ENCODE data around the gene CD55.

CD55 gene

GRCh38 chr1:207407655-207408260 lies 86.3 kb downstream of the CD55 start:
- TF ChIP-seq CTCF (IDR thresholded peaks at IDR 0.05; ENCODE audit: insufficient read depth, low read length) (no peak), SPI1 (IDR thresholded peaks at IDR 0.05; ENCODE audit: borderline replicate concordance, low read depth) (no peak), REST (IDR thresholded peaks at IDR 0.05; ENCODE audit: insufficient replicate concordance, low read depth) (no peak), POLR2AphosphoS5 (IDR thresholded peaks at IDR 0.05; ENCODE audit: low read depth) (no peak), GABPA (IDR thresholded peaks at IDR 0.05; ENCODE audit: low read depth) (no peak)
- Histone ChIP-seq H3K27ac (replicated peaks) (no peak overlapping the region), H3K27me3 (ENCODE audit: insufficient read depth, poor library complexity, severe bottlenecking) (no peaks in the 10 kb centered on the region), H3K4me3 (replicated peaks; ENCODE audit: insufficient read depth, low read length) (no peak overlapping the region)
- DNase-seq (ENCODE audit: low read depth in 1 of 2, low spot score in 1 of 2): peak; percentile 13 to 61
